GM19324 (cell line): Measurements from ENCODE around the gene LENG8.
"Not testable (repeated sequence)": the region's sequence is repeated elsewhere in the genome, so short reads cannot be mapped to it uniquely, and the experiment has no call there.

Experiments used
- ATAC-seq: cut with Tn5 transposase; IDR thresholded peaks from one replicate; pipeline ENCODE4 v1.9.1; 2021; ENCODE audit warnings: mild to moderate bottlenecking, moderate library complexity; ENCODE audit not compliant: unreplicated experiment, low FRiP score

Gene LENG8

GRCh38 chr19:54459282-54460229 lies 10.6 kb downstream of the LENG8 start:
- no peak for ATAC-seq

GRCh38 chr19:54460230-54461005 lies 11.4 kb downstream of the LENG8 start:
- ATAC-seq, result no peak

GRCh38 chr19:54461210-54461609 lies 12.2 kb downstream of the LENG8 start:
- no peak for ATAC-seq

- ATAC-seq, result no peak
Measured at GRCh38 chr19:54461613-54462012, 12.6 kb downstream of the LENG8 start.

GRCh38 chr19:54462047-54462654 lies 13.2 kb downstream of the LENG8 start:
- no peak for ATAC-seq

GRCh38 chr19:54462655-54463530 lies 13.9 kb downstream of the LENG8 start:
- peak; percentile 25 for ATAC-seq

GRCh38 chr19:54463531-54464043 lies 14.6 kb downstream of the LENG8 start, which contains the start of gene LENG9:
Gene LENG9 (minus strand): TSS chr19:54463778. CDS start chr19:54463526, 252 bp downstream.
- ATAC-seq, result peak; percentile 63

- ATAC-seq, result peak; percentile 40
Measured at GRCh38 chr19:54464044-54464629, 15.1 kb downstream of the LENG8 start.

- ATAC-seq, result peak; percentile 44
Measured at GRCh38 chr19:54464630-54465425, 15.8 kb downstream of the LENG8 start.

- no peak for ATAC-seq
Measured at GRCh38 chr19:54465426-54466109, 16.6 kb downstream of the LENG8 start.

- not testable (repeated sequence) for ATAC-seq
Measured at GRCh38 chr19:54466110-54466480, 17.1 kb downstream of the LENG8 start.

- ATAC-seq, result no peak
Measured at GRCh38 chr19:54469496-54469934, 20.5 kb downstream of the LENG8 start.

- ATAC-seq, result no peak
Measured at GRCh38 chr19:54470276-54470887, 21.4 kb downstream of the LENG8 start.

- no peak for ATAC-seq
Measured at GRCh38 chr19:54470991-54471782, 22.2 kb downstream of the LENG8 start.

- no peak for ATAC-seq
Measured at GRCh38 chr19:54473071-54473891, 24.3 kb downstream of the LENG8 start, which contains the start of gene CDC42EP5. Gene CDC42EP5 (minus strand): TSS chr19:54473296. CDS start chr19:54465547, 7,749 bp downstream.

GRCh38 chr19:54473892-54474372 lies 24.9 kb downstream of the LENG8 start:
- ATAC-seq, result no peak
